SK-N-SH (cell line): ENCODE results near the gene SERPINA9.
A peak's percentile ranks its signal among the peaks of the same experiment; 100 is the strongest.

ENCODE experiments used
- CTCF ChIP-seq: fragments of 200-600 bp; sonication (generic); IDR thresholded peaks from 2 replicates; pipeline ENCODE4 v1.6.1; 2017; ENCODE audit warnings: antibody characterized with exemption, mild to moderate bottlenecking, moderate library complexity
- POLR2AphosphoS5 ChIP-seq: IDR thresholded peaks from 2 replicates; pipeline ENCODE4 v1.6.1; 2012; ENCODE audit warnings: low read depth, low read length
- RCOR1 ChIP-seq: fragments of 150-350 bp; IDR thresholded peaks from 2 replicates; pipeline ENCODE4 v1.6.1; 2017; ENCODE audit warnings: antibody characterized with exemption, low read length
- REST ChIP-seq: IDR thresholded peaks from 2 replicates; pipeline ENCODE4 v1.6.1; 2012; ENCODE audit warnings: mild to moderate bottlenecking, low read depth, low read length, moderate library complexity
- RFX5 ChIP-seq: IDR thresholded peaks from 2 replicates; pipeline ENCODE4 v1.6.1; 2012; ENCODE audit warnings: mild to moderate bottlenecking, improper control_type of control experiment, low read length
- SMC3 ChIP-seq: IDR thresholded peaks from 2 replicates; pipeline ENCODE4 v1.6.1; 2012; ENCODE audit warnings: low read depth, low read length, improper control_type of control experiment

- TF ChIP-seq POLR2AphosphoS5 (no peak), RCOR1 (no peak), CTCF (peak; percentile 79), SMC3 (peak; percentile 44; the same call in 1 of the 2 replicates), RFX5 (no peak), REST (no peak)
Observed at GRCh38 chr14:94423453-94424056, 52.4 kb downstream of the SERPINA9 start.
